CD4-positive, CD25-positive, alpha-beta regulatory T cell (primary cell): ENCODE data around the gene CAP2. TPM values are rescaled to one million over a fixed set of nuclear protein-coding genes. Genes with fewer than 3 reads are reported as not detected.

Experiments
- ATAC-seq, 2 donors: fragments of 150-1000 bp; cut with Tn5 transposase; one replicate each; pipeline ENCODE4 v1.10.0; 2021; ENCODE audit warnings: low read depth in 2 of 2, moderate number of reproducible peaks in 2 of 2, moderate library complexity in 1 of 2
- DNase-seq, 3 donors: peaks; one replicate each; pipeline versions ENCODE4 v3.0.0 to v3.0.0-alpha.2; 2012 to 2022; ENCODE audit warnings: mixed read lengths in 1 of 3
- H3K27ac ChIP-seq: one replicate; pipeline ENCODE4 v1.7.0; 2013; ENCODE audit warnings: mild to moderate bottlenecking, low read length; ENCODE audit not compliant: insufficient read depth, poor library complexity, severe bottlenecking
- H3K27me3 ChIP-seq: one replicate; pipeline ENCODE4 v1.7.0; 2013; ENCODE audit warnings: low read length; ENCODE audit not compliant: control insufficient read depth, insufficient read depth
- H3K36me3 ChIP-seq: one replicate; pipeline ENCODE4 v1.7.0; 2013; ENCODE audit warnings: mild to moderate bottlenecking, low read length, moderate library complexity; ENCODE audit not compliant: control insufficient read depth, insufficient read depth
- H3K4me1 ChIP-seq: 2 replicates; pipeline ENCODE4 v1.7.0; 2013; ENCODE audit warnings: mild to moderate bottlenecking, low read length; ENCODE audit not compliant: insufficient read depth, control insufficient read depth, poor library complexity, severe bottlenecking
- H3K4me3 ChIP-seq: one replicate; pipeline ENCODE4 v1.7.0; 2013; ENCODE audit warnings: low read depth, mild to moderate bottlenecking, low read length, moderate library complexity
- H3K9me3 ChIP-seq, 2 experiments: 1 replicate in 1 of 2; 2 replicates in 1 of 2; pipeline ENCODE4 v1.7.0; 2013; ENCODE audit warnings: low read length in 2 of 2, mild to moderate bottlenecking in 1 of 2, moderate library complexity in 1 of 2; ENCODE audit not compliant: control insufficient read depth in 2 of 2
- H3K27ac Mint-ChIP-seq, 3 donors: one replicate each; pipeline ENCODE4 v1.8.0; 2020 to 2022; ENCODE audit warnings: mild to moderate bottlenecking in 3 of 3, mixed read lengths in 3 of 3, moderate library complexity in 2 of 3
- H3K27me3 Mint-ChIP-seq: one replicate; pipeline ENCODE4 v1.8.0; 2022; ENCODE audit warnings: mild to moderate bottlenecking, mixed read lengths
- H3K36me3 Mint-ChIP-seq: one replicate; pipeline ENCODE4 v1.8.0; 2020; ENCODE audit warnings: mixed read lengths
- H3K4me1 Mint-ChIP-seq, 4 donors: one replicate each; pipeline ENCODE4 v1.8.0; 2020 to 2022; ENCODE audit warnings: mixed read lengths in 4 of 4, mild to moderate bottlenecking in 1 of 4
- H3K4me3 Mint-ChIP-seq, 4 donors: one replicate each; pipeline ENCODE4 v1.8.0; 2020 to 2022; ENCODE audit warnings: mild to moderate bottlenecking in 4 of 4, mixed read lengths in 4 of 4, moderate library complexity in 3 of 4
- H3K9me3 Mint-ChIP-seq, 7 donors: one replicate each; pipeline ENCODE4 v1.8.0; 2020 to 2022; ENCODE audit warnings: mixed read lengths in 7 of 7, mild to moderate bottlenecking in 3 of 7, moderate library complexity in 2 of 7
- polyA plus RNA-seq, 4 donors: library from polyadenylated mRNA; unstranded; fragments of 300-500 nt; fragmentation: Illumina TruSeq; gene quantifications; one replicate each; pipeline ENCODE4 v1.2.3, GENCODE V29; 2021
- total RNA-seq: library from RNA; stranded (reverse); gene quantifications from one replicate; pipeline ENCODE4 v1.2.3, GENCODE V29; 2022

Gene CAP2
- total and polyA plus RNA-seq, 5 donors from 2014 or later: not detected

DNA sequence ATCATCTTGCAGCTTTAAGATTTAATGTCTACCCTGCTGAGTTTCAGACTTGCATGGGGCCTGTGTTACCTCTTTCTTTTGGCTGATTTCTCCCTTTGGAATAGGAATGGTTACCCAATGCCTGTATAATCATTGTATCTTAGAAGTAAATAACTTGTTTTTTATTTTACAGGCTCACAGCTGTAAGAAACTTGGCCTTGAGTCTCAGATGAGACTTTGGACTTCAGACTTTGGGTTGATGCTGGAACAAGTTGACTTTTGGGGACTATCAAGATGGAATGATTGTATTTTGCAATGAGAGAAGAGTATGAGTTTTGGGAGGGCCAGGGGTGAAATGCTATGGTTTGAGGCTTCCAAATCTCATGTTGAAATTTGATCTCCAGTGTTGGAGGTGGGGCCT, 34.9 kb upstream of the CAP2 start:
- no peaks in the 10 kb centered on the region for H3K27me3 ChIP-seq
- H3K4me1 Mint-ChIP-seq: no peaks in the 10 kb centered on the region
- no peak for ATAC-seq

DNA sequence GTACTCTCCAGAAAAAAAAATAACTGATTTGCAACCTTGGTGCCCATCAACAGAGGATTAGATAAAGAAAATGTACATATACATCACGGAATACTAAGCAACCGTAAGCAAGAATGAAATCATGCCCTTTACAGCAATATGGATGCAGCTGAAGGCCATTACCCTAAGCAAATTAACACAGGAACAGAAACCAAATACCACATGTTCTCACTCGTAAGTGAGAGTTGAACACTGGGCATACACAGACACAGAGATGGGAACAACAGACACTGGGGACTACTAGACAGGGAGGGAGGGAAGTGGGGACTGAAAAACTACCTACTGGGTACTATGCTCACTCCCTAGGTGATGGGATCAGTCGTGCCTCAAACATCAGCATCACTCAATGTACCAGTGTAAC, 32.8 kb upstream of the CAP2 start:
- H3K27me3 Mint-ChIP-seq: no peaks in the 10 kb centered on the region
- no peak overlapping the region for H3K4me3 ChIP-seq
- ATAC-seq: no peak

More for the DNA sequence above, 34.9 kb upstream of the CAP2 start:
- H3K27ac ChIP-seq: no peak overlapping the region
- H3K4me1 ChIP-seq: no peaks in the 10 kb centered on the region
- Mint-ChIP-seq H3K27ac (no peak overlapping the region), H3K36me3 (no peaks in the 10 kb centered on the region), H3K27me3 (no peaks in the 10 kb centered on the region), H3K4me3 (no peak overlapping the region), H3K9me3 (peaks cover 0 to 8% (median 0%) of the 10 kb centered on the region in 7 donors)
- H3K36me3 ChIP-seq: no peaks in the 10 kb centered on the region
- no peak overlapping the region for H3K4me3 ChIP-seq
- H3K9me3 ChIP-seq: no peaks in the 10 kb centered on the region
- DNase-seq: no peak

GRCh38 chr6:17361013-17361412, 32.4 kb upstream of the CAP2 start:
- H3K27ac Mint-ChIP-seq: no peak overlapping the region
- no peaks in the 10 kb centered on the region for H3K36me3 Mint-ChIP-seq
- H3K9me3 Mint-ChIP-seq: peaks cover 0 to 8% (median 0%) of the 10 kb centered on the region in 7 donors
- ATAC-seq: no peak
- H3K27ac ChIP-seq: no peak overlapping the region
- H3K27me3 Mint-ChIP-seq: no peaks in the 10 kb centered on the region
- H3K4me1 ChIP-seq: no peaks in the 10 kb centered on the region
- DNase-seq: no peak
- no peak overlapping the region for H3K4me3 ChIP-seq
- H3K4me3 Mint-ChIP-seq: no peak overlapping the region
- no peaks in the 10 kb centered on the region for H3K36me3 ChIP-seq
- no peaks in the 10 kb centered on the region for H3K9me3 ChIP-seq
- H3K4me1 Mint-ChIP-seq: no peaks in the 10 kb centered on the region
- no peaks in the 10 kb centered on the region for H3K27me3 ChIP-seq

More for the DNA sequence above, 32.8 kb upstream of the CAP2 start:
- Mint-ChIP-seq H3K4me1 (no peaks in the 10 kb centered on the region), H3K9me3 (peaks cover 0 to 8% (median 0%) of the 10 kb centered on the region in 7 donors), H3K27ac (no peak overlapping the region), H3K4me3 (no peak overlapping the region), H3K36me3 (no peaks in the 10 kb centered on the region)
- Histone ChIP-seq H3K9me3 (no peaks in the 10 kb centered on the region), H3K36me3 (no peaks in the 10 kb centered on the region), H3K4me1 (no peaks in the 10 kb centered on the region), H3K27ac (no peak overlapping the region), H3K27me3 (no peaks in the 10 kb centered on the region)
- no peak for DNase-seq

DNA sequence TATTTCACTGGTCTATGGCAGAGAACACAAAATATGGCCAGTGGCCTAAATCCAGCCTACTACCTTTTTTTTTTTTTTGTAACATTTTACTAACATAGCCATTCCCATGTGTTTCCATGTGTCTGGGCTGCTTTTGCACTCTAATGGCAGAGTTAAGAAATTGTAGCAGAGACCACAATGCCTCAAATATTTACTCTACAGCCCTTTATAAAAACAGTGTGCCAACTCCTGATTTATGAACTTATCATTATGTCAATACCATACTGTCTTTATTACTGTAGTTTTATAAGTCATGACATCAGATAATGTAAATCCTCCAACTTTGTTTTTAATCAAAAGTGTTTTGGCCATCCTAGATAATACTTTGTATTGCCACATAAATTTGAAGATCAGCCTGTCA, 27.4 kb upstream of the CAP2 start:
- peaks cover 0 to 15% (median 3%) of the 10 kb centered on the region in 7 donors for H3K9me3 Mint-ChIP-seq
- Histone ChIP-seq H3K4me3 (no peak overlapping the region), H3K36me3 (no peaks in the 10 kb centered on the region), H3K9me3 (peaks cover 6 to 10% of the 10 kb centered on the region in 2 experiments), H3K4me1 (no peaks in the 10 kb centered on the region), H3K27me3 (peaks cover 2% of the 10 kb centered on the region), H3K27ac (no peak overlapping the region)
- ATAC-seq: no peak
- H3K4me3 Mint-ChIP-seq: no peak overlapping the region
- no peak overlapping the region for H3K27ac Mint-ChIP-seq
- no peaks in the 10 kb centered on the region for H3K36me3 Mint-ChIP-seq
- DNase-seq: no peak
- H3K27me3 Mint-ChIP-seq: no peaks in the 10 kb centered on the region
- no peaks in the 10 kb centered on the region for H3K4me1 Mint-ChIP-seq

GRCh38 chr6:17367868-17368267, 25.5 kb upstream of the CAP2 start:
- no peaks in the 10 kb centered on the region for H3K27me3 Mint-ChIP-seq
- H3K9me3 ChIP-seq: peaks cover 6 to 10% of the 10 kb centered on the region in 2 experiments
- H3K4me3 Mint-ChIP-seq: no peak overlapping the region
- H3K9me3 Mint-ChIP-seq: peaks cover 0 to 18% (median 3%) of the 10 kb centered on the region in 7 donors
- no peak overlapping the region for H3K27ac Mint-ChIP-seq
- H3K4me3 ChIP-seq: no peak overlapping the region
- no peaks in the 10 kb centered on the region for H3K36me3 ChIP-seq
- H3K4me1 ChIP-seq: no peaks in the 10 kb centered on the region
- no peak overlapping the region for H3K27ac ChIP-seq
- no peak for ATAC-seq
- no peaks in the 10 kb centered on the region for H3K4me1 Mint-ChIP-seq
- DNase-seq: no peak
- peaks cover 2% of the 10 kb centered on the region for H3K27me3 ChIP-seq
- H3K36me3 Mint-ChIP-seq: no peaks in the 10 kb centered on the region

DNA sequence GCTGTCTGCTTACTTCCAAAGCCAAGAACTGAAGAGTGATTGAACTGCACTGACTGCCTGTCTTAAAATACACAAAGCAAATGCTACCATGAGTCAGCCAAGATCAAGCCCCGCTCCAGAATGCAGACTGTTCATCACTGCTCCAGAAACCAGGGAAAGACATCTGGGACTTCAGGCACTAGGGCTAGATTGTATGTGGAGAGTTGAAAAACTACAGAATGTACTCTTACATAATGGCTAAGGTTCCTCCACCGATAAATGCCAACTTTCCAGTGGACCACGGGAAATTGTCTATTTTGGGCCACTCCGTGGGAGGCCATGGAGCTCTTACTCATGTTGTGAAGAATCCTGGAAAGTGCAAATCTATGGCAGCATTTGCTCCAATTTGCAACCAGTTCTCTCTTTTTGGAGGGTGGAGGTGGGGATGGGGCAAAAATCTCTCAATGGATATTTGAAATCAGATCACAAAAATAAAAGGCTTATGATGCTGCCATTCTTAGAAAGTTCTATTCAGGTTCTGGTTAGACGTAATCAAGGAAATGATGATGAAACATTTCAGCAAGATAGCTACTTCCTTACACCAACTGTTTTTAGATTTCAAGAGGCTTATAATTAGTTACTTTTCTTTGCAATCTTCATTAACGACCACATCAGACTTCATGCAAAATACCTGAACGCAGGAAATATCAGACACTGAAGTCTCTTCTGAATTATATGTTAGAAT, 11.8 kb upstream of the CAP2 start:
- Mint-ChIP-seq H3K27me3 (peaks cover 7% of the 10 kb centered on the region), H3K27ac (no peak overlapping the region), H3K36me3 (no peaks in the 10 kb centered on the region), H3K4me1 (no peaks in the 10 kb centered on the region), H3K9me3 (peaks cover 0 to 1% (median 0%) of the 10 kb centered on the region in 7 donors), H3K4me3 (no peak overlapping the region)
- no peaks in the 10 kb centered on the region for H3K9me3 ChIP-seq
- no peaks in the 10 kb centered on the region for H3K4me1 ChIP-seq
- no peak overlapping the region for H3K27ac ChIP-seq
- H3K27me3 ChIP-seq: no peaks in the 10 kb centered on the region
- DNase-seq: no peak
- no peak for ATAC-seq
- H3K36me3 ChIP-seq: no peaks in the 10 kb centered on the region
- H3K4me3 ChIP-seq: no peak overlapping the region

- H3K36me3 ChIP-seq: no peaks in the 10 kb centered on the region
- no peak for ATAC-seq
- no peak overlapping the region for H3K4me3 ChIP-seq
- no peaks in the 10 kb centered on the region for H3K27me3 ChIP-seq
- no peaks in the 10 kb centered on the region for H3K4me1 ChIP-seq
- Mint-ChIP-seq H3K27ac (no peak overlapping the region), H3K36me3 (no peaks in the 10 kb centered on the region), H3K27me3 (peaks cover 10% of the 10 kb centered on the region), H3K4me3 (no peak overlapping the region), H3K9me3 (peaks cover 0 to 3% (median 0%) of the 10 kb centered on the region in 7 donors), H3K4me1 (no peaks in the 10 kb centered on the region)
- no peak overlapping the region for H3K27ac ChIP-seq
- no peak for DNase-seq
- no peaks in the 10 kb centered on the region for H3K9me3 ChIP-seq
Measured at GRCh38 chr6:17385660-17386059, 7.7 kb upstream of the CAP2 start.

- no peak overlapping the region for H3K4me3 Mint-ChIP-seq
- Histone ChIP-seq H3K9me3 (no peaks in the 10 kb centered on the region), H3K27me3 (peaks cover 13% of the 10 kb centered on the region), H3K36me3 (no peaks in the 10 kb centered on the region), H3K4me1 (no peaks in the 10 kb centered on the region), H3K27ac (no peak overlapping the region), H3K4me3 (no peak overlapping the region)
- no peak overlapping the region for H3K27ac Mint-ChIP-seq
- H3K27me3 Mint-ChIP-seq: peaks cover 29% of the 10 kb centered on the region
- H3K9me3 Mint-ChIP-seq: peaks cover 0 to 3% (median 0%) of the 10 kb centered on the region in 7 donors
- DNase-seq (no peak), ATAC-seq (no peak)
- H3K36me3 Mint-ChIP-seq: no peaks in the 10 kb centered on the region
- H3K4me1 Mint-ChIP-seq: peaks cover 0 to 2% (median 0%) of the 10 kb centered on the region in 4 donors
Measured at GRCh38 chr6:17388365-17388764, 5.0 kb upstream of the CAP2 start.
